SHP77 (cell line): Measurements from ENCODE around the gene CLDN2.

Experiments
- DNase-seq, 2 experiments: peaks; one replicate each; lab custom pipeline; 2025; lab: John Stamatoyannopoulos, UW

Gene CLDN2

DNA sequence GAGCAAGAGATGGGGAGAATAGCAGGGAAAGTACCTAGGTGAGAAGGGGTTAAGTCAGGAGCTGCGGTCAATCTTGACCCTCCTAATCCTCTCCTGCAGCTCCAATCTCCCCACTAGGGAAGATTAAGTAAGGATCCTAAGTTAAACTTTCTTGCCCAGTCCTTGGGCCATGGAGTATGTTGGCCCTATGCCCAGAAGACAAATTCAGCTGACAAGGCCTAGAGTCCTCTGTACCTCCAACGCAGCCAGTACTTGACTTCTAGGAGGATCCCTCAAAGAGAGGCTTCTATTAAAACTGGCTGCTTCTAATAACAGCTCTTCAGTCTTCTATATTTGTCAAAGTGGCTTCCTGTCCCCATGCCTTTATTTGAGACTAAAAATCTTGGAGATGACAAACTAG is 1.4 kb downstream of the CLDN2 start:
- DNase-seq, result no peak

DNA sequence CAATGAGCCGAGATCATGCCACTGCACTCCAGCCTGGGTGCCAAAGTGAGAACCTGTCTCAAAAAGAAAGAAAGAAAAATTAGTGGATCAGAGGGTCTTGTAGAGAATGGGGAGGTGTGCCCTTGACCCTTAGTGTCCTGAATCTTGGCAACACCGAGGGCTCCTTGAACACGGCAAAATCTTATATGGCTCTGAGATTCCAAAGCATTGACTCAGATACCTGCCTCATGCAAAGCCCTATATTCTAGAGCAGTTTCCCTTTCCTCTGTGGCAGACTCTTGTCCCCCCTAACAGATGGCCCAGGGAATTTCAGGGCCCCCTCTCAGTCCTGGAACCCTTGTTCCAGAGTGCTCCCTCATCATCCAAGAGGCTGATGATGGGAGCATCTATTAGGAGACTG is 6.8 kb downstream of the CLDN2 start:
- DNase-seq, result no peak

DNA sequence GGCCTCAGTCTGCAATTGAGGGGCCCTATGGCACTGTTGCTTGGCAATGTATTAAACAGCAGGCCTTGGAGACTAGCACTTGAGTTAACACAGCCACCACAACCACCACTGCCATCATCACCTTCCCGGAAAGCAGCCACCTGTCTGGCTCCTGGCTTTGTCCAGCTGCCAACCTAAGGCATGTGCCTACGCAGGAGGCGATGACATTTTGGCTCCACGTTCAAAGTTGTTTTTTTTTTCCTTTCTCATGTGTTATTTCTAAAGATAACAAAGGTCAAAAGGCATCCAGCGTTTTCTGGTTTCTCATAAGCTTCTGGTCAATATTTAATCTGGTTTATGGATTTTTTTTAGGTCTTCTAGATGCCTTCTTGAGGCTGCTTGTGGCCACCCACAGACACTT is 7.5 kb downstream of the CLDN2 start:
- no peak for DNase-seq

DNA sequence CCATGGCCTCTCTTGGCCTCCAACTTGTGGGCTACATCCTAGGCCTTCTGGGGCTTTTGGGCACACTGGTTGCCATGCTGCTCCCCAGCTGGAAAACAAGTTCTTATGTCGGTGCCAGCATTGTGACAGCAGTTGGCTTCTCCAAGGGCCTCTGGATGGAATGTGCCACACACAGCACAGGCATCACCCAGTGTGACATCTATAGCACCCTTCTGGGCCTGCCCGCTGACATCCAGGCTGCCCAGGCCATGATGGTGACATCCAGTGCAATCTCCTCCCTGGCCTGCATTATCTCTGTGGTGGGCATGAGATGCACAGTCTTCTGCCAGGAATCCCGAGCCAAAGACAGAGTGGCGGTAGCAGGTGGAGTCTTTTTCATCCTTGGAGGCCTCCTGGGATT is 8.0 kb downstream of the CLDN2 start:
- no peak for DNase-seq

DNA sequence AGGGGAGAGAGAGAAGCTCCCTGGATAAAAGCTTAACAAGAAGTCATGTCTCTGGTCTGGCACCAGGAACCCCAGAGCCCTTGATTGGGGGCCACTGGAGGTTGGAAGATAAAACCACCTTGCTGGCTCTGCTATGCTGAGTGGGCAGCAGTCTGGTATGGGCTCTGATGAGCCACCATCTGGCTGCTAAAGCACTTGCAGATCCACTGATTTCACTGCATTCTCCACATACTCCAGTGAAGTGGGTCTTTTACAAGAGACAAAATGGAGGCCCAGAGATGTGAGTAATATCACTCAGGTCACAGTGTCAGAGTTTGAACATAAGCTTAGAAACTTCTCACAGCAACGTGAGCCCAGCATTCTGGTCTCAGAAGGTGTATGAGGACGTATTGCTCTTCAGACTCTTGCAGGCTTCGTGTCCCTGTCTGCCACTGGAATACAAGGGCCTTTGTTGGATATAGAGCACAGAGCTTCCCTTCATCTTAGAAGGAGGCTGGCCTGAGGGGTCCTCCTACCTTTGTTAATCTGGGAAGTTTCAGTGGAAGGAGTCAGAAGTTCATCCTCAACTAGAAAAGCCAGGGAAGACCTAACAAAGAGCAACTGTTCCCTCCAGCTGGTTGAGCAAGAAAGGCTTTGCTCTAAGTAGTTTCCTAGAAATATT is 11.8 kb downstream of the CLDN2 start:
- DNase-seq, result no peak

DNA sequence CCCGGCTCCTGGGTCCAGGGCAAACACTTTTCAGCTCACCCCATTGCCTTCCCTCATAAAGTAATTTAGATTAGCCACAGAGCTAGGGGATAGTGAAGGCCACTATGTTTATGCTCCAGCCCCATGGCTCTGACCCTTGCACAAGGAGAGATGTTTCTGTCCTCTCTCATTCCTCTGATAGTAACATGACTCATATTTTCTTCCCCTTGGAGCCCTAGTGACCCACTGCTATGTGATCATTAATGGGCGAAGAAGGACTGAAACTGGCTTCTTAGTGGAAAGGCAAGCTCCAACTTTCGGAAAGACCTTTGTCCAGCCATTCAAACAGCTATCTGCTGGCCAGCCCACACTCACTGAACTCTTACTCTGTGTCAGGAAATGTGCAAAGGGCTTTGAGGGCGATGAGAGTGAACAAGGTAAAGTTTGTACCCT is 12.3 kb downstream of the CLDN2 start:
- no peak for DNase-seq

DNA sequence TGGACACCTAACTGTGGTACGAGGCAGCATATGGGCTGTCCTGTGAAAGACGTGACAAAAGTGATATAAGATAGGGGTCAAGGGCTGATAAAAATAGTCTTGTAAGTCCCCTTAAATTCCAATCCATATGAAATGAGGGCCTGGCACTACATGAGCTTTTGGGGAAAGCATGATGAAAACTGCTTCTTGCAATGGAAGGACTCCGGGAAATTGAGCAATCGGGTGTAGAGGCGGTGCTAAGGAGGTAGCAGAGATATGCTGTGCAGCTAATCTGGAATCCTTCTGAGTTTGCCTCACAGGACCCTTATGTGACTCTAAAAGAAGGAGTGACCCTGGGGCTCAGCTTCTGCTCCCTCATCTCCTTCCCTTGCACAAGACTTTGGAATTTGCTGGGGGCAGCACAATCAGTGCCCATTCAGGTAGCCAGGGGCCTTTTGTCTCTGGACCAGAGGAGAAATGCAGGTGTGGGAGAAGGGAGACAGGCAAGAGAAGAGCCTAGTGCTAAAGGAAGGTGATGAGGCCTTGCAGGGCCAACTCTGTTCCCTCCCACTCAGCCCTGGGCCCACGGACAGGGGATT is 12.8 kb downstream of the CLDN2 start:
- DNase-seq, result no peak

DNA sequence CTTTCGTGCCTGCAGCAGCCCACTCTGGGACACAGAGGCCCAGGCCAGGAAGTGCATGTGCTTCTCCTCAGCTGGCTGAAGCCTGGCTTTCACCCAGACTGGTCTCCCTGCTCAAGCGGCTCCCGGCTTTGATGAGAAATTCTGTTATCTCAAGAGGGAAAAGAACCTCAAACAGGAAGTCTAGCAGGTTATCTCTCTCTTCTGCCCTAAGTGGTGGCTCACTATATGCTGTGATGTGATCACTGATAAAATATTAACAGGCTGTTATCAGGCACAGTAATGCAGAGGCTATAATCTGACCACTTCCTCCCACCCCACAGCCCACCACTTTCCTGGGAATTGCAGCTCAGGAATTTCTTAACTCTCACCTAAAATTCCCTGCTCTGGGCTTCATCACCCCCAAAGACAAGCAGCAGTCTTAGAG is 13.3 kb downstream of the CLDN2 start:
- DNase-seq, result no peak

DNA sequence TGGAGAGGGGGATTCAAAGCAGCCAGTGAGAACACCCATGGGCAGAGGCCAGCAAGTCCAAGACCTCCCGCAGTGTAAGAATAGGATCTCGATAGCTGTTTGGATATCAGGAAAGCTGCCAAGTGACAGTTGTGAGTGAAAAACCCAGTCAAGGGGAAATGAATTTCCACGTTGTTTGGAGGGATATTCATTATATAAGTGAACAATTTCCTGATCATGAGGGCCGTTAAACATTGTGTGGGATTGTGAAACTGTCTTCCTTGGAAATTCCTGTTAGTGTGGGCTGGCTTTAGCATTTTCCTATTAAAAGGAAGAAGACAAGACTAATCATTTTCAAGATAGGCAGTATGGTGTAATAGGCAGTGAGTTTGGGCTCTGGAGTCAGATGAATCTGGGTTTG is 15.0 kb downstream of the CLDN2 start:
- no peak for DNase-seq

DNA sequence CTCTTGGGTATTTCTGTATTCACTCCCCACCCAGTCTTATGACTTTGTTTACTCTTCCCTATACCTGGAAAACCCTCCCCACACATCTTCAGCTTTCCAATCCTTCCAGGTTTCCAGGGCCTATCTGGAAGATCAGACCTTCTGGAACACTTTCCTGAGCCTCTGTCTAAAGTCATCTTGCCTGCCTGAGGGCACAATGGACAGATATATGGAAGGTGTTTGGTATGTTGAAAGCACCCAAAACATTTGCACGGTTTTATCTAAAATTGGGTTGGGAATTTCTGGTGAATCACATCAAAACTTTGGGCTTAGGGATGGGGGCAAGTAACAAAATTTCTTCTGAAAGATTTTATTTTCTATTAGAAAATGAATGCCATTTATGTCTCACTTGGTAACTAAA is 16.0 kb downstream of the CLDN2 start:
- DNase-seq, result no peak

DNA sequence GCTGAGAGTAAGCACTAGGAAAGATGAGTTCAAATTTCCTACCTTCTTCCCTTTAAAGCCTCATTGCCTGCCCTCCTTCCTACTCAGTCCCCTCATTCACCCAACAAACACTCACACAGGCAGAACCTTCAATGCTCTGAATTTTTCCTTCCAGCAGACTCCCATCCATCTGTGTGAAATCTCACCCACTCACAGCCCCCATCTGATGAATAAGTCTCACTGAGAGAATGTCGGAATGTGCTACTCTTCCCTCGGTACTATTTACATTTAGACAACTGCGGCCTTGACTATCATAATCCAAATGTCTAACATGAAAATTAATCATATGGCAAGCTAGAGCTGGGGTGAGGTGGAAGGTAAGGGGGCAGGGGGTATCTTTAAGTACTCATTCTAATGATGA is 19.4 kb downstream of the CLDN2 start:
- DNase-seq, result no peak

DNA sequence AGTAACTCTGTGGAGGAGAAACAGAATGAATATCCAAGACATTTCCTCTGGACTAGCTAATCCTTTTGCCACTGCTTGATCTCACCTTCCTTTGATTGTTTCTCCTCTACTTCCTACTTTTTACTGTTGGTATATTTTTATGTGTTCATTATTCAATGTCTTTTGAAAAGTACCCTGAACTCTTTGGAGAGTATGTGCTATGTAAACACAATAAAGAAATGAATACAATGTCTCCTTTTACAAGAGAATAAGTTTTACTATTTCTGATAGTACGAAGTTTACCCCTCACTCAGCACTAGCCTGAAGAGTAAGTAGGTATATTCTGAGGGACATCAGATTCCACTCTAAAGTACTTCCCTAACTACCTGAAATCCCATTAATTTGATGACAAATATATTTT is 19.9 kb downstream of the CLDN2 start:
- no peak for DNase-seq

DNA sequence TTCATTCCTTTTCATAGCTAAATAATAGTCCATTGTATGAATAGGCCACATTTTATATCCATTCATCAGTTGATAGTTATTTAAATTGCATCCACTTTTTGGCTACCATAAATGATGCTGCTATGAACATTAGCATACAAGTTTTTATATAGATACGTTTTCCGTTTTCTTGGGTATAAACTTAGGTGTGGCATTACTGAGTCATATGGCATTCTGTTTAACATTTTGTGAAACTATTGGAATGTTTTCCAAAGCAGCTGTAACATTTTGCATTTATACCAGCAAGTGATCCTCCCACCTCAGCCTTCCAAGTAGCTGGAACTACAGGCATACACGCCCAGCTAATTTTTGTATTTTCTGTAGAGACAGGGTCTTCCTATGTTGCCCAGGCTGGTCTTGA is 26.3 kb downstream of the CLDN2 start:
- DNase-seq, result no peak

DNA sequence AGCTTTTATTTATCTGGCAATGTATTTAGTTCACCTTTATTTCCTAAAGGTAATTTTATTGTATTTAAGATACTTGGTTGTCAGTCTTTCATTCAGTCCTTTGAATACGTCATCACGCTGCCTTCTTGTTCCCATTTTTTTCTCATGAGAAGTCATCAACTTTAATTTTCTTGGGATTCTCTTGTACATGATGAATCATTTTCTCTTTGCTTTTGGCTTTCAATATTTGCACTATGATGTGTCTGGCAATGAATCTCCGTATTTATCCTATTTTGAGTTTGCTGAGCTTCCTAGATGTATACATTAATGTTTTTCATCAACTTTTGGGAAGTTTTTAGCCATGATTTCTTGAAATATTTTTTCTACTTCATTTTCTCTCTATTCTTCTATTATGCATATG is 28.4 kb downstream of the CLDN2 start:
- DNase-seq, result no peak

DNA sequence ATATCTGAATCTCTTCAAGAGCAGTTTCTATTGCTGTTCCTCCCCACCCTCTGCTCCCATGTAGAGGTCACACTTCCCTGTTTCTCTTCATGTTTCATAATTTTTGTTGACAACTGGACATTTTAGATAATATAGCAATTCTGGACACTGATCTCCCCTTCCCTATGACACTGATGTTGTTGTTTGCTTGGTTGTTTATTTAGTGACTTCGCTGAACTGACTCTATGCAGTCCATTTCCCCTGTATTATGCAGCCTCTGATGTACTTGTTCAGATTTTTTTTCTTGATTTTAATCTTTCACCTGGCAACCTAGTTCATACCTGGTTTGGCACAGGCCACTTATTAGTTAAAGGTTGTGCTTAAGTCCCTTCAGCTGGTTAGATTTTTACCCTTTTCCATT is 29.2 kb downstream of the CLDN2 start:
- no peak for DNase-seq

DNA sequence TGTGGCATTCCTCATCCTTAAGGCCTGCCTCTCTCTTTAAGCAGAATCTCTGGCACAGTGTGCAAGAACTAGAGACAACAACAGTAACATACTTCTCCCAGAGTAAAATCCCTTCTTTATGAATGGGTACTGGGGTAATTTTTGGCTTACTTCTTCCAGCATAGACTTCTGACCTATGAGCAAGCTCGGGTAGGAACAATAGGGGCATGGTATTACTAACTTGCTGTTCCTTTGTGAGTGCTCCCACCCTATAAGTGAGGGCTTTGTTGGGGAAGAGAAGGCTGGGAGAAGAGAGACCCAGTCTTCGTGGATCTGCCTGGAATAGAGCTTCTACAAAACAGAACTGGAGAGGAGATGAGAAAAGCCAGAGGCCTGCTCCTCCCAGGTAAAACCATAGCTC is 30.2 kb downstream of the CLDN2 start:
- DNase-seq, result no peak

DNA sequence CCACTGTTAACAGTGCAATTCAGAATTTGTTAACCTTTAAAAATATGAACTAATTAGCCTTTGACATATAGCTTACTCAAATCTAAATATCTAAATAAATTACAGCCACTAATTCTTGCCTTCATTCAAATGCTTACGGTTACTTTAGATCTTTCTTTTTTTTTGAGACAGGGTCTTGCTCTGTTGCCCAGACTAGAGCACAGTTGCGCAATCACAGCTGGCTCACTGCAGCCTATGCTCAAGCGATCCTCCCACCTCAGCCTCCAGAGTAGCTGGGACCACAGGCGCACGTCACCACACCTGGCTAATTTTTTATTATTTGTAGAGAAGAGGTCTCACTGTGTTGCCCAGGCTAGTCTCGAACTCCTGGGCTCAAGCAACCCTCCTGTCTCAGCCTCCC is 31.0 kb downstream of the CLDN2 start:
- no peak for DNase-seq

DNA sequence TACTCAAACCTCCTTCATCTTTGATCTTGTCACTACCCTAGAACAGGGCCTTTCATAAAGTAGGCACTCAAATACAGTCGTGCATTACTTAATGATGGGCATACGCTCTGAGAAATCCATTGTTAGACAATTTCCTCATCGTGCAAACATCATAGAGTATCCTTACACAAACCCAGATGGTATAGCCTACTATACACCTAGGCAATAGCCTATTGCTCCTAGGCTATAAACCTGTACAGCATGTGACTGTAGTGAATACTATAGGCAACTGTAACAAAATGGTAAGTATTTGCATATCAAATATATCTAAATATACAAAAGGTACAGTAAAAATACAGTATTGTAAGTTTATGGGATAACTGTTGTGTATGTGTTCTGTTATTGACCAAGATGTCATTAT is 31.9 kb downstream of the CLDN2 start:
- no peak for DNase-seq

DNA sequence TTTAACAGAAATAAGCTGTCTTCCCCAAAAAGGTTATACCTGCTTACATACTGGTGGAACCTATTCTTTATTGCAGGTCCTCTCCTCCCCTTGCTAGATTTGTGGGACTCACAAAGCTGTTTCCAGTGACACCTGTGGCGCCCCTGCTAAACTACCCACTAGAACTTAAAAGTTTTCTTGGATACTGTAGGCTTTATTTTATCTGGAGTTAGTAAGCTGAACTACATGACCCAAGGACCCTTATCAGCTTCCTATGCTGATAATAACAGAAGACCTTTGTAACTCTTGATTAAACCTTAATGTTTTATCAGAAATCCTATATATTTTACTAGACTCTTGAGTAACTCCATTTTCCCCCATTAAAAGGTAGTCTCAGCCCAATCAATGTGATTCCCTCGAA is 32.3 kb downstream of the CLDN2 start:
- DNase-seq, result no peak

DNA sequence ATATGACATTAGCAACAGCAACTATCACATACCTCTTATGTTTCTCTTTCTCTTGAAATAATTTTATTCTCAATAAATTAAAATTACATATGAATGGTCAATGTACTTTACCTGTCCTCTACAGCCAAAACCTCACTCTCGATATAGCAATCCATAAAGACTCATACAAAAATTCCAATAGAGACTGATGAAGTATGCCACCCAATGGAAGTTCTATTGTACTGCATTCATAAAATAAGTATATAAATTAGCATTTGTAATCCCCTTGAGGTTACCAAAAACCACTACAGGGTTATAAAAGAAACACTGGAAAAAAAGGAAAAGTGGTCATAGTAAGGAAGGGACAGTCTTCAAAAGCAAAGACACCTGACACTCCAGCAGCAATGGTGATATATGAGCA is 32.8 kb downstream of the CLDN2 start:
- DNase-seq, result no peak

DNA sequence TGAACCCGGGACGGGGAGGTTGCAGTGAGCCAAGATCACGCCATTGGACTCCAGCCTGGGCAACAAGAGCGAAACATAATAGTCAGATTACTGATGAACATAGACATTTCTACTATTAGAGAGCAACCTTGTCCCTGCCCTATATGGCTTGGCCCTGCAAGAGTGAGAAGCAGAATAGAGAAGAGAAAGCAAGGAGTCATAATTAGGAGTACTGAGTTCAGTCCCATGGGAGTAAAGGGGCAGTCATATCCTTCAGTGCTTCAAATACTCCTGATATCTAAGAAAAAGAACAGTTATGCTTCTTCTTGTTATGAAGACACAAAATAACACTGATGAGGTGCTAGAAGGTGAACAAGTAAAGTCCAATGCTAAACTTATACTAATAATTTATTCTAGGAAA is 33.8 kb downstream of the CLDN2 start:
- DNase-seq, result no peak

DNA sequence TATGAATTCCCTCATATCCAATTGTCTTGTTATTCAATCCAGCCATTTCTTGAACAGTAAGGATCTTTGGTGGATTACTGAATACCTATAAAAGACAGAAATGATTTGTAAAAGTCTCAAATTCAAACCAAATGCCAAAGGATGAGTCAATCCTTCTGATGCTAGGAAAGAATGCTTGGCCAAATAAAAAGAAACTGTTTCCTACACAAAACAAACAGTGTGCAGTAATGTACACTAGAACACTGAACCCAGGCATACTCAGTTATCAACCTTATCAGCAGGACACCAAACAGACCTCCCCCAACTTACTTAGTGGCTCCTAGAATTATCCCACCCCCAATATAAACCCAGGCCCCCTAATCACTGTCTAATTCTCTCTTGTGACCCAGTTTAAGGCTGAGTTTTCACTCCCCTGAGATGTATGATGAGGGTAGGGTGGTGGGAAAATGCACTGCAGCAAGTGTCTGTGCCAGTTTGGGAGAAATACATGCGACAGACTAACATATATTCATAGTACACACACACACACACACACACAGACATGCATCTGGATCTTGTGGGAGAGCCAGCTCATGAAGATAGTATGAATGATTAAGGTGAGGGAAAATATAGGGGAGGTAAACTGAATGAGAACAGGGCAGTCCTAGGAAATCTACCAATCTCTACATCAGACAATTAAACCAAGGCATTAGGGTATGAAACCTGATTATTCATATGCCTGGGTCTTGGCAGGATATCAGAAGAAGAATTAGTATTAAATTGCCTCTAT is 35.0 kb downstream of the CLDN2 start:
- no peak for DNase-seq

DNA sequence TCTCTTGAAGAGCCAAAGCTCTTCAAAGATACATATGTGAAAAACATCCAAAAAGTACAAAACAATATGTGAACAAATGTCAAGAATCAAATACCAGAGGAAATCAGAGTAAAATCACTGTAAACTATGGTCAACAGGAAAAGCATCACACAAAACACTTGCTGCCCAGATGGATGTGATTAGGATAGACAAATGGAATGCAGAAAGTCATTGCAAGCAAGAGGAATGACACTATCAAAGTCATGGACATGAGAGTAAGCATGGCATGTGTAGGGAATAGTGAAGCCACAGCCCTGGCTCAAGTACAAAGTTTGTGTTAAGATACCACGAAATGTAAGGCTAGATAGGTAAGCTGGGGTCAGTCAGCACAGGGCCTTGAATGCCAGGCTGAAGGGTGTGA is 37.7 kb downstream of the CLDN2 start:
- DNase-seq, result no peak

DNA sequence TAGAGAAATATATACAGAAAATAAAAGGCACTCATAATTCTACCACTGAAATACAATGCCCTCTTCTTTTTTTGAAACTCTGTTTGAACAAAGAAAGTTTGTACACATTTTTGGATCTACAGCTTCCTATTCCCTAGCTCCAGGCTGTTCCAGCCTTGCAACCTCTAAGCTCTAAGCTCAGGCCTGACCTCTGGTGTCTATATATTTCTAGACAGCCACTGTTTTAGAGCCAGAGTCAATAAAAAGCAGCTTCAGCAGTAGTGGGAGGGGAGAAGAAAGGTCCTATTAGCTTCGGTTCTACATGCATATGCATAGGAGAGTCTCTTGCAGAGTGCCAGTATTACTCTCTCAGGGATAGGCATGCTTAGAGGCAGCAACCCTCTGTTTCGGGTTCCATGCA is 39.7 kb downstream of the CLDN2 start:
- no peak for DNase-seq
